GM12873 (cell line): ENCODE results near the gene MAP2.

Experiments used
- TF ChIP-seq, protein P1 (sequence below): IDR thresholded peaks from 2 replicates; pipeline ENCODE4 v1.5.1; 2012; ENCODE audit warnings: low read depth, mild to moderate bottlenecking, moderate library complexity, low read length, control low read depth; ENCODE audit not compliant: insufficient read depth; ENCODE audit errors: missing control alignments

Gene MAP2

GRCh38 chr2:209564816-209565215, 141.0 kb downstream of the MAP2 start:
- TF ChIP-seq, protein P1, sequence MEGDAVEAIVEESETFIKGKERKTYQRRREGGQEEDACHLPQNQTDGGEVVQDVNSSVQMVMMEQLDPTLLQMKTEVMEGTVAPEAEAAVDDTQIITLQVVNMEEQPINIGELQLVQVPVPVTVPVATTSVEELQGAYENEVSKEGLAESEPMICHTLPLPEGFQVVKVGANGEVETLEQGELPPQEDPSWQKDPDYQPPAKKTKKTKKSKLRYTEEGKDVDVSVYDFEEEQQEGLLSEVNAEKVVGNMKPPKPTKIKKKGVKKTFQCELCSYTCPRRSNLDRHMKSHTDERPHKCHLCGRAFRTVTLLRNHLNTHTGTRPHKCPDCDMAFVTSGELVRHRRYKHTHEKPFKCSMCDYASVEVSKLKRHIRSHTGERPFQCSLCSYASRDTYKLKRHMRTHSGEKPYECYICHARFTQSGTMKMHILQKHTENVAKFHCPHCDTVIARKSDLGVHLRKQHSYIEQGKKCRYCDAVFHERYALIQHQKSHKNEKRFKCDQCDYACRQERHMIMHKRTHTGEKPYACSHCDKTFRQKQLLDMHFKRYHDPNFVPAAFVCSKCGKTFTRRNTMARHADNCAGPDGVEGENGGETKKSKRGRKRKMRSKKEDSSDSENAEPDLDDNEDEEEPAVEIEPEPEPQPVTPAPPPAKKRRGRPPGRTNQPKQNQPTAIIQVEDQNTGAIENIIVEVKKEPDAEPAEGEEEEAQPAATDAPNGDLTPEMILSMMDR = no peak

DNA sequence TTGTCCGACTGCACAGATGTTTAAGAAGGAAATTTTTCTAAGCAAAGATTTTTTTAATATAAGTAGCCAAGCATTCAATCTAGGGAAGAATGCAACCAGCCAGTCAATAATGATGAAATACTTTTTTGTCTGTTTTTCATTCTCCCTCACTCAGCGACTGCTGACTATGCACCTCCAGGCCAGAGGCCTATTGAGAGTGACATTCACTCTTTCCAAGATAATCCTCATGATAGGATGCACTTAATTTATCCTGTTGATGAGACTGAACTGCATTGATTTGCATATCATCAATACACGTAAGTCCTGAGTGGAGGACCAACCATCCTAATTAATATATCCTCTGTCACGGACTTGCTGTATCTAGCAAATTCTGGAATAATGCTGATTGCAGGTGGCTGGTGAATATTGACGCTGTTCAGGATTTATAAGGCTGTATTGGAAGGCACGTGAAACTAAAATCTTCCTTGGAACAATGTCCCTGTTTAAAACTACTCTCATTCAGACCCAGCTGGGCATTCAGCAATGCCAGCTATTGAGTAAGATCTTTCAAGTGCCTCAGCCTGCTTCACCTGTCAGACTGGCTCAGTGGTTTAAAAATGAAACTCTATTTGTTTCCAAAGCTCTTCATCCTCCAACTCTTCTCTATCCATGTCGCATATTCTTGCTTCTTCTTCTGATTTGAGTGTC, 142.2 kb downstream of the MAP2 start:
- TF ChIP-seq, protein P1 = no peak

DNA sequence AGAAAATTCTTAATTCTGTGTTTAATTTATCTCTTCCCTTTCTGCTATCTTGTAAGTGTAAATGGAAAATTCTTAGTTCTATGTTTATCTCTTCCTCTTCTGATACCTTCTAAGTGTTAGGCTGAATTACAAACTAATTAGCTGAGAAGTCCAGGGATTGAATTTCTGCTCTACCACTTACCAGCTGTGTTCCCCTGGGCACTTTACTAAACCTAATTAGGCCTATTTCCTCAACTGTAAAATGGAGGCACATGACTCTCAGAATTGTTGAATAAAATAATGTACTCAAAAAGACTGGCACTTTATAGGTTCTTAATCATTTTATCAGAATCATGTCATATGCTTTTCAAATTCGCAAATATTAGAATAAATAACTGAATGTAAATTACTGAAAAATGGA, 146.3 kb downstream of the MAP2 start:
- TF ChIP-seq, protein P1 = no peak

DNA sequence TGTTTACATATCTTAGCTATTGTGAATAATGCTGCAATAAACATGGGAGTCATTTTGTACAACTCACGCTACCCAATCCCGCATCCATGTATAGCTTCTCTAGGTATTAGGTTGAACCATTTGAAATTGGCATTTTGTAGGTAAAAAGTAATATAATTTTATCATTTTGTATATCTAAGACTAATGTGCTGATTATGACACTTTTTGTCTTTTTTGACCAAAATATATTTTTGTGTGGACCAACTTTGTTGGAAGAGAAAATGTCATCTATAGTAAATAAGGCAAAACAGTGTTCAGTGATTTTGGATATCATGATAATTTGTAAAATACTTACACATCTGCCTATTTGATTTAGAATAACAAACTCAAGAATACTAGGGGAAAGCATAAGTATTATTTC, 150.7 kb downstream of the MAP2 start:
- TF ChIP-seq, protein P1 = no peak

GRCh38 chr2:209577376-209578357, 153.8 kb downstream of the MAP2 start:
- TF ChIP-seq, protein P1 = peak; percentile 10

DNA sequence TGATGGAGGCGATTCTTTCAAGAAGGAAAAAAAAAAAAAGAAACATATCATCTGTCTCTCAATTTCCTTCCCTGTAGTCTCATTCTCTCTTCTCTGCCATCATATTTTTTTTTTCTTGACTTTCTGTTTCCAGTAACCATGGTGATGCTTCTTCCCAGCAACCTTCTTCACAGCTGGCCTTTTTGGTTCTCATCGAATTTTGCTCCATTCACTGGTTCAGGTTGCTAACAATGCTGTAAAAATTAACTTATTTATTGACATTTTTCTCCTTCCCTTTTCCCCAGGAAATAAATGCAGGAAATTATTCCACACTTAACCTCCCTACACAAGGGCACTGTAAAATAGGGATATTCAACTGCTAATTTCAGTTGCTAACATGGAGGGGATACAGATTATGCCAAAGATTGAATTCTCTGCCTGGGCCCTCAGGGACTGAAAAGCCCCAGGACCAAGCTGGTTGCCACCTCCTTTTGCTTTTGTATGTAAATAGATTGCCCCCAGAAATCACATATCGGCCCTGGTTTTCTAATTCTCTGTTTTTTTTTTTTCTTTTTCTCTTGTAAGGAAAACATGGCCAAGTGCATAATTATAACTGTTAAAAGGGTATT, 154.7 kb downstream of the MAP2 start:
- TF ChIP-seq, protein P1 = no peak

- TF ChIP-seq, protein P1 = no peak
Measured at GRCh38 chr2:209579230-209579749, 155.4 kb downstream of the MAP2 start.
